Measurements from ENCODE around the gene FAM114A2. TPM values are rescaled to one million over a fixed set of nuclear protein-coding genes. Genes with fewer than 3 reads are reported as not detected.

FAM114A2 gene
- total RNA-seq, 1 donor from 2014 or later: 29.7 TPM

- no peak overlapping the region for H3K4me3 Mint-ChIP-seq (ENCODE audit: unreplicated experiment)
- Histone ChIP-seq H3K79me2 (ENCODE audit: insufficient read depth, low read length) (no peaks in the 10 kb centered on the region), H2AFZ (ENCODE audit: low read depth, low read length) (no peak overlapping the region), H3K9ac (ENCODE audit: low read length) (no peak overlapping the region), H3K9me3 (ENCODE audit: insufficient read depth, low read depth, low read length) (no peaks in the 10 kb centered on the region), H3K4me1 (ENCODE audit: insufficient read depth, low read length) (no peaks in the 10 kb centered on the region), H3K4me2 (ENCODE audit: low read length) (no peak overlapping the region), H3K36me3 (ENCODE audit: insufficient read depth, low read length) (no peaks in the 10 kb centered on the region), H3K4me3 (ENCODE audit: insufficient read depth, low read depth, low read length) (no peak overlapping the region), H3K27ac (ENCODE audit: low read depth, low read length) (no peak overlapping the region), H3K27me3 (ENCODE audit: insufficient read depth, low read length) (no peaks in the 10 kb centered on the region), H4K20me1 (ENCODE audit: insufficient read depth, low read length) (no peaks in the 10 kb centered on the region)
- no peak for TF ChIP-seq EZH2 (IDR thresholded peaks at IDR 0.05; ENCODE audit: insufficient read depth, low read length)
- TF ChIP-seq, protein P1, sequence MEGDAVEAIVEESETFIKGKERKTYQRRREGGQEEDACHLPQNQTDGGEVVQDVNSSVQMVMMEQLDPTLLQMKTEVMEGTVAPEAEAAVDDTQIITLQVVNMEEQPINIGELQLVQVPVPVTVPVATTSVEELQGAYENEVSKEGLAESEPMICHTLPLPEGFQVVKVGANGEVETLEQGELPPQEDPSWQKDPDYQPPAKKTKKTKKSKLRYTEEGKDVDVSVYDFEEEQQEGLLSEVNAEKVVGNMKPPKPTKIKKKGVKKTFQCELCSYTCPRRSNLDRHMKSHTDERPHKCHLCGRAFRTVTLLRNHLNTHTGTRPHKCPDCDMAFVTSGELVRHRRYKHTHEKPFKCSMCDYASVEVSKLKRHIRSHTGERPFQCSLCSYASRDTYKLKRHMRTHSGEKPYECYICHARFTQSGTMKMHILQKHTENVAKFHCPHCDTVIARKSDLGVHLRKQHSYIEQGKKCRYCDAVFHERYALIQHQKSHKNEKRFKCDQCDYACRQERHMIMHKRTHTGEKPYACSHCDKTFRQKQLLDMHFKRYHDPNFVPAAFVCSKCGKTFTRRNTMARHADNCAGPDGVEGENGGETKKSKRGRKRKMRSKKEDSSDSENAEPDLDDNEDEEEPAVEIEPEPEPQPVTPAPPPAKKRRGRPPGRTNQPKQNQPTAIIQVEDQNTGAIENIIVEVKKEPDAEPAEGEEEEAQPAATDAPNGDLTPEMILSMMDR (IDR thresholded peaks at IDR 0.05; ENCODE audit: insufficient read depth, low read depth, low read length): no peak
- no peak overlapping the region for H3K27ac Mint-ChIP-seq (ENCODE audit: unreplicated experiment)
- FAIRE-seq: peak; percentile 49
- peaks cover 6% of the 10 kb centered on the region for H3K27me3 Mint-ChIP-seq (ENCODE audit: low read depth, unreplicated experiment)
- no peaks in the 10 kb centered on the region for H3K4me1 Mint-ChIP-seq (ENCODE audit: low read depth, unreplicated experiment)
- no peak for DNase-seq (ENCODE audit: low read depth)
- H3K9me3 Mint-ChIP-seq (ENCODE audit: unreplicated experiment): peaks cover 6% of the 10 kb centered on the region
- H3K36me3 Mint-ChIP-seq (ENCODE audit: low read depth, unreplicated experiment): no peaks in the 10 kb centered on the region
Measured at GRCh38 chr5:153952893-153953292, 85.8 kb downstream of the FAM114A2 start.

- FAIRE-seq: no peak
- H3K9me3 ChIP-seq (ENCODE audit: insufficient read depth, low read depth, low read length): no peaks in the 10 kb centered on the region
- Mint-ChIP-seq H3K4me3 (ENCODE audit: unreplicated experiment) (no peak overlapping the region), H3K27me3 (ENCODE audit: low read depth, unreplicated experiment) (peaks cover 4% of the 10 kb centered on the region), H3K36me3 (ENCODE audit: low read depth, unreplicated experiment) (no peaks in the 10 kb centered on the region), H3K4me1 (ENCODE audit: low read depth, unreplicated experiment) (no peaks in the 10 kb centered on the region), H3K9me3 (ENCODE audit: unreplicated experiment) (peaks cover 6% of the 10 kb centered on the region), H3K27ac (ENCODE audit: unreplicated experiment) (no peak overlapping the region)
- H3K27ac ChIP-seq (ENCODE audit: low read depth, low read length): no peak overlapping the region
- H3K4me3 ChIP-seq (ENCODE audit: insufficient read depth, low read depth, low read length): no peak overlapping the region
- H2AFZ ChIP-seq (ENCODE audit: low read depth, low read length): no peak overlapping the region
- no peaks in the 10 kb centered on the region for H3K27me3 ChIP-seq (ENCODE audit: insufficient read depth, low read length)
- H3K4me1 ChIP-seq (ENCODE audit: insufficient read depth, low read length): no peaks in the 10 kb centered on the region
- no peaks in the 10 kb centered on the region for H3K36me3 ChIP-seq (ENCODE audit: insufficient read depth, low read length)
- H4K20me1 ChIP-seq (ENCODE audit: insufficient read depth, low read length): no peaks in the 10 kb centered on the region
- DNase-seq (ENCODE audit: low read depth): no peak
- no peak overlapping the region for H3K9ac ChIP-seq (ENCODE audit: low read length)
- no peak overlapping the region for H3K4me2 ChIP-seq (ENCODE audit: low read length)
- TF ChIP-seq, protein P1 (IDR thresholded peaks at IDR 0.05; ENCODE audit: insufficient read depth, low read depth, low read length): no peak
- TF ChIP-seq EZH2 (IDR thresholded peaks at IDR 0.05; ENCODE audit: insufficient read depth, low read length): no peak
- H3K79me2 ChIP-seq (ENCODE audit: insufficient read depth, low read length): no peaks in the 10 kb centered on the region
Measured at GRCh38 chr5:153952057-153952456, 86.7 kb downstream of the FAM114A2 start.

DNA sequence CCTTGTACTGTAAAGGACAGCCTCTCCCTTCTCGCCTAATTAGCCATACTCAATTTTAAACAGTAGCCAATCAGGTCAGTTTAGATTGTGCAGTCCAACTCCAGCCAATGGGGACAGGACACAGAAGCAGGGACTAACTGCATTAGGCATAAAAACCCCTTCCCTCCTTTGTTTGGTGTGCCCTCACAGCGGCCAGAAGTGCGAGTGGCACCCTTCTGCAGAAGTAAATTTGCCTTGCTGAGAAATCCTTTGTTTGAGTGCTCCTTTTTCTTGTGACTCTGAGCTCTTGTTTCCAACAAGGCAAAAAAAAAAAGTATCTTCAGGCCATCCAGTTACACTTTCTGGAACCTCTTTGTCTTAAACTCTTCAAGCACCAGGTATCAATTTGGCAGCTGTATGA, 97.4 kb downstream of the FAM114A2 start:
- H4K20me1 ChIP-seq (ENCODE audit: insufficient read depth, low read length): no peaks in the 10 kb centered on the region

More for the DNA sequence above, 97.4 kb downstream of the FAM114A2 start:
- H3K9me3 ChIP-seq (ENCODE audit: insufficient read depth, low read depth, low read length): peaks cover 18% of the 10 kb centered on the region
- H3K36me3 ChIP-seq (ENCODE audit: insufficient read depth, low read length): no peaks in the 10 kb centered on the region
- no peak overlapping the region for H3K27ac ChIP-seq (ENCODE audit: low read depth, low read length)
- H3K4me1 Mint-ChIP-seq (ENCODE audit: low read depth, unreplicated experiment): no peaks in the 10 kb centered on the region
- H3K9me3 Mint-ChIP-seq (ENCODE audit: unreplicated experiment): peaks cover 38% of the 10 kb centered on the region
- no peaks in the 10 kb centered on the region for H3K79me2 ChIP-seq (ENCODE audit: insufficient read depth, low read length)
- DNase-seq (ENCODE audit: low read depth) (no peak), FAIRE-seq (no peak)
- no peak overlapping the region for H3K9ac ChIP-seq (ENCODE audit: low read length)
- H3K27me3 Mint-ChIP-seq (ENCODE audit: low read depth, unreplicated experiment): no peaks in the 10 kb centered on the region
- no peak overlapping the region for H2AFZ ChIP-seq (ENCODE audit: low read depth, low read length)
- no peaks in the 10 kb centered on the region for H3K4me1 ChIP-seq (ENCODE audit: insufficient read depth, low read length)
- H3K4me2 ChIP-seq (ENCODE audit: low read length): no peak overlapping the region
- no peak overlapping the region for H3K4me3 Mint-ChIP-seq (ENCODE audit: unreplicated experiment)
- no peaks in the 10 kb centered on the region for H3K27me3 ChIP-seq (ENCODE audit: insufficient read depth, low read length)
- no peak overlapping the region for H3K27ac Mint-ChIP-seq (ENCODE audit: unreplicated experiment)
- TF ChIP-seq, protein P1 (IDR thresholded peaks at IDR 0.05; ENCODE audit: insufficient read depth, low read depth, low read length): no peak
- TF ChIP-seq EZH2 (IDR thresholded peaks at IDR 0.05; ENCODE audit: insufficient read depth, low read length): no peak
- peaks cover 3% of the 10 kb centered on the region for H3K36me3 Mint-ChIP-seq (ENCODE audit: low read depth, unreplicated experiment)
- no peak overlapping the region for H3K4me3 ChIP-seq (ENCODE audit: insufficient read depth, low read depth, low read length)
